Activated naive CD4-positive, alpha-beta T cell treated with anti-CD3 and anti-CD28 coated beads, Interleukin-2, amount 50 U/mL, for 72 hours (primary cell): Measurements from ENCODE around the gene FAM3C. TPM values are rescaled to one million over a fixed set of nuclear protein-coding genes. Genes with fewer than 3 reads are reported as not detected.
"Not testable (repeated sequence)": the region's sequence is repeated elsewhere in the genome, so short reads cannot be mapped to it uniquely, and the experiment has no call there.

Source experiments
- ATAC-seq, 2 donors: fragments of 150-1000 bp; cut with Tn5 transposase; 2 replicates each; pipeline ENCODE4 v1.10.0; 2021; ENCODE audit warnings: mild to moderate bottlenecking in 2 of 2, moderate library complexity in 2 of 2
- DNase-seq, 2 donors: peaks; one replicate each; pipeline ENCODE4 v3.0.0; 2021 to 2022; ENCODE audit warnings: low spot score in 2 of 2
- H3K27ac Mint-ChIP-seq, 2 donors: one replicate each; pipeline ENCODE4 v1.8.0; 2022; ENCODE audit warnings: mild to moderate bottlenecking in 2 of 2, mixed read lengths in 2 of 2
- H3K36me3 Mint-ChIP-seq, 2 donors: one replicate each; pipeline ENCODE4 v1.8.0; 2022; ENCODE audit warnings: mixed read lengths in 2 of 2
- H3K9me3 Mint-ChIP-seq, 2 donors: one replicate each; pipeline ENCODE4 v1.8.0; 2022; ENCODE audit warnings: mixed read lengths in 2 of 2
- total RNA-seq, 2 donors: library from RNA; stranded (reverse); gene quantifications; one replicate each; pipeline ENCODE4 v1.2.3, GENCODE V29; 2022

Gene FAM3C
- total RNA-seq: 10 to 100 TPM; 13.0 to 14.9 TPM

DNA sequence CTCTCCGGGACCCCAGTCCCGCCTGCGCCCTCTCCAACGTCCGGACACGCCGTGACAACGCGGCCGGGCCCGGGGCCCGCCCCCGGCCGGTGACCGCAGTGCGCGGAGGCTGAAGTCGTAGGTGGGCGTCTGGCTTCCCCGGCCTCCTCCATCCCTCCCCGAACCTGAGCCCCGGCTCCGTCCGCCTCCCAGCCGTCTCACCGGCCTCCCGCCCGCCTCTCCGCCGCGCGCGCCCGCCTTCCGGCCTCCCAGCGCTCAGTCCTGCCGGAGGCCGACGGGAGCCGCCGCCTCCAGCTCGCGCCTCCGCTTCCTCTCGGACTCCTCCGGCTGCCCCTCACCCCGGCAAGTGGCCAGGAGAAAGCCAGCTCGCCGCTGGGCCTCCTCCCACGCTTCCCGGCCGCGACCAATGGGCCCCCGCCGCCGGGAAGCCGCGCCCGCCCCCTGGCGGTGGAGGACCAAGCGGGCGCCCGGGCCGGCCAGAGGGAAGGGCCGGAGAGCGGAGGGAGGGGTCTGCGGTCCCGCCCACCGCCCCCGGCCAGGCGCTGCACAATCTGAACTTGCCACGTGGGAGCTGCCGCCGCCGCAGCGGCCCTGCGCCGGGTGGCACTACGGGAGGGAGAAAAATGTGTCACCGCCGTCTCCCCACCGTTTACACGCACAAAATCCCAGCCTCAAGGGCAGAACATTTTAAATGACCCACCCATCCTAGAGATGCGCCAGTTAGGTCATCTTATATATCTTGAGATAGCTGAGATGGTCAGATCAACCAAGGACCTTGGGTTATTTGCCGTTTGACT, at the start of gene FAM3C:
Gene FAM3C, minus strand, starts transcription at position 348 of the 797 bp plus-strand sequence. CDS start 13,339 bp downstream, outside the sequence.
- peaks cover 6 to 13% of the 10 kb centered on the region in 2 donors for H3K36me3 Mint-ChIP-seq
- peaks cover 0 to 4% of the 10 kb centered on the region in 2 donors for H3K9me3 Mint-ChIP-seq
- peak; percentile 89 to 93 for ATAC-seq
- DNase-seq: peak; percentile 92 to 94
- H3K27ac Mint-ChIP-seq: peak within 1 kb of the TSS; percentile 87 to 90

DNA sequence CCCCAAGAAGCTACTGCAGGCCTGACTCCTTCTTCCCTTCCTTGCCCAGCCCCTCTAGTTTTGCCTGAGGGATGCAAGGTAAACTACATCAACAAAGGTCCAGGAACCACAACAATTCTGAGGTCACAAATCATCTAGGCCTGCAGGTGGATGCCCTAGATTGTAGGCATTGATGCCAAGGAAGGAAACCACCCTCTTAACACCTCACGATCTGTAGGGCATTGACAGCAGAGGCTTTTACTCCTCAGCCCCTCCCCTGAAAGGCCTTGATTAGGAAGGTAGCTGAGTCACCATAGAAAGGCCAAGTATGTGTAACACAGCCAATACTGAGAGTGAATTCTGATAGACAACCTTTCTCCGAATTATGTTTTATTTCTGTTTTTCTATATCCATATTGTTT, 46.7 kb upstream of the FAM3C start:
- peaks cover 5% of the 10 kb centered on the region in 2 donors for H3K9me3 Mint-ChIP-seq
- H3K27ac Mint-ChIP-seq: no peak overlapping the region
- H3K36me3 Mint-ChIP-seq: peaks cover 5 to 7% of the 10 kb centered on the region in 2 donors
- no peak for DNase-seq
- ATAC-seq: peak; percentile 56 to 67

DNA sequence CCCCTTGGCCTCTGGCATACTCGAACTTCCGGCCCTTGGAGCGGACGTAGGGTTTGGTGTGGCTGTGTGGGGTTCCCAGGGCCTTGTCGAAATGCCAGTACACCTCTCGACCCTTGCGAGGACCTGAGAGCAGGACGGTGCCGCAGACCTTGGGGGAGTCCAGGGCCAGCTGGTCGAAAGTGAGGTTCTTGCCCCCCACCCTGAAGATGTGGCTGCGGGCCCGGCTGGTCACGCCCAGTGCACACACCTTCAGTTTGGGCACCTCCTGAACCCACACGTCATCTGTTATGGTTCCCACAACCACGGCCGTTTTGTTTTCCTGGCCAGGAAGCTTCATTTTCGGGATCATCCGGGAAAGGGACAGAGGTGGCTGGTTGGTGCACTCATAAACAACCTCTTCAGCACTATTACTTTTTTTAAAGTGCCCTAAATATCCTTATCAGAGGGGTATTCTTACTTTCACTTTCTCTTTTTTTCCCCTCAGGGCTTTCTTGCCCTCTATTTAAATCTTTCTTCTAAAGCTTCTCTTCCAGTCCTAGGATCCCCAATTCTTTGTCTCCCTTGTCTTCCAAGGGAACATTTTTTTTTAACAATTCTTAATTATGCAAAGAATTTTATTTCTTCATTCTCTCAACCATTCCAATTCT, 44.9 kb upstream of the FAM3C start:
- peaks cover 5 to 7% of the 10 kb centered on the region in 2 donors for H3K36me3 Mint-ChIP-seq
- H3K27ac Mint-ChIP-seq: peak overlapping the region in 1 of 2 donors; percentile 15
- DNase-seq (no peak), ATAC-seq (no peak)
- H3K9me3 Mint-ChIP-seq: peaks cover 5% of the 10 kb centered on the region in 2 donors

GRCh38 chr7:121438043-121438955, 42.2 kb upstream of the FAM3C start:
- peak overlapping the region; percentile 76 to 93 for H3K27ac Mint-ChIP-seq
- DNase-seq (peak in 1 of 2 donors; percentile 58), ATAC-seq (peak; percentile 79 to 92)
- H3K9me3 Mint-ChIP-seq, H3K36me3 Mint-ChIP-seq: not testable (repeated sequence)

GRCh38 chr7:121437470-121437869, 41.4 kb upstream of the FAM3C start:
- ATAC-seq: peak in 1 of 2 donors; percentile 3
- no peak for DNase-seq
- peaks cover 5 to 7% of the 10 kb centered on the region in 2 donors for H3K36me3 Mint-ChIP-seq
- H3K27ac Mint-ChIP-seq: no peak overlapping the region
- H3K9me3 Mint-ChIP-seq: peaks cover 5% of the 10 kb centered on the region in 2 donors

DNA sequence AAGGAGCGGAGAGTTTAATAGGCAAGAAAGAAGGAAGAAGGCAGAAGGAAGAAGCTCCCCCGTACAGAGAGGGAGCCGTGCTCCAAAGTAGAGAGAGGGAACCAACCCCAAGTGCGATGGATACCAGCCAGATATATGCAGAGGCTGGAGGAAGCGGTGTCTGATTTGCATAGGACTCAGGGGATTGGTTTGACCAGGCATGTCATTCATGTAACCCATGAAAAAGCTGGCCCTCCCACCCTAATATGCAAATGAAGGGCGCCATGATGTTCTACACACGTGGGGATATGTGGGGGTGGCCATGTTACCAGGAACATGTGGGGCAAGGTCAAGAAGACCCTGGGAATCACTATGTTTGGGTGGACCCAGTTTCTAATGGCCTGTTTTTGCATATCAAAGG, 40.6 kb upstream of the FAM3C start:
- Mint-ChIP-seq H3K9me3 (peaks cover 5 to 9% of the 10 kb centered on the region in 2 donors), H3K27ac (no peak overlapping the region)

GRCh38 chr7:121436136-121436535, 40.0 kb upstream of the FAM3C start:
- DNase-seq (no peak), ATAC-seq (no peak)
- Mint-ChIP-seq H3K36me3 (peaks cover under 1 to 7% of the 10 kb centered on the region in 2 donors), H3K9me3 (peaks cover under 1 to 9% of the 10 kb centered on the region in 2 donors), H3K27ac (no peak overlapping the region)

More for the DNA sequence above, 40.6 kb upstream of the FAM3C start:
- H3K36me3 Mint-ChIP-seq: peaks cover 5 to 7% of the 10 kb centered on the region in 2 donors
- DNase-seq: no peak
- ATAC-seq: no peak

DNA sequence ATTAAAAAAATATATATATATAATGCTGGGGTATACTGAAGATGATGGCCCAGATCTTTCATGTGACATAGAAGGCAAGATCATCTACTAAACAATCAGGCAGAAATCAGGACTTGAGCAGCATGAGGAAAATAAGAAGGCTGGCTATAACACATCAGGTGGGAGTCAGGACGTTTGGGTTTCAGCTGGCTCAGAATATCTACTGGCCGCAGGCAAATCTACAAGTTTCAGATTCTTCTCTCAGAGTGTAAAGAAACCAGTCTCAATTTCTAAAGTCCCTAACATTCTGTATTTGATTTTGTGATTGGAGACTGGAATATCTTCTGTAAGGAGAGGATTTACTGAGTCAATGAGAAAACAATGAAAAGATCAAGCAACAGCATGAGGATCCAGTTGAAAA, 37.7 kb upstream of the FAM3C start:
- H3K9me3 Mint-ChIP-seq: peaks cover 0 to 5% of the 10 kb centered on the region in 2 donors
- no peak overlapping the region for H3K27ac Mint-ChIP-seq
- DNase-seq: no peak
- no peak for ATAC-seq
- no peaks in the 10 kb centered on the region for H3K36me3 Mint-ChIP-seq

DNA sequence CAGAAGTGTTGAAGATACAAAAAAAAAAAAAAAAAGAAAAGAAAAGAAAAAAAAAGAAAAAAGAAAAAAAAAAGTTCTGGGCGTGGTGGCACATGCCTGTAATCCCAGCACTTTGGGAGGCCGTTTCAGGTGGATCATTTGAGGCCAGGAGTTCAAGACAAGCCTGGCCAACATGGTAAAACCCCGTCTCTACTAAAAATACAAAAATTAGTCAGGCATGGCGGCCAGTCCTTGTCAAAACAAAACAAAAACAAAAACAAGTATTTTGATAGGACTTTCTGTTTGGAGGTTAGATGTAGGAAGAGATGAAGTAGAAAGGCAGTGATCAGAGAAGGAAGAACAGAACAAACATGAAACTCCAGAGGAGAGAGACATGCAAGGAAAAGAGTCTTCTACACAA, 36.4 kb upstream of the FAM3C start:
- H3K36me3 Mint-ChIP-seq, DNase-seq, ATAC-seq, H3K27ac Mint-ChIP-seq, H3K9me3 Mint-ChIP-seq: not testable (repeated sequence)

GRCh38 chr7:121431996-121432395, 35.9 kb upstream of the FAM3C start:
- Mint-ChIP-seq H3K9me3 (peaks cover 0 to 5% of the 10 kb centered on the region in 2 donors), H3K27ac (no peak overlapping the region), H3K36me3 (no peaks in the 10 kb centered on the region)
- DNase-seq (no peak), ATAC-seq (no peak)

GRCh38 chr7:121431389-121431995, 35.4 kb upstream of the FAM3C start:
- ATAC-seq (no peak), DNase-seq (no peak)
- H3K9me3 Mint-ChIP-seq: peaks cover 0 to 5% of the 10 kb centered on the region in 2 donors
- no peaks in the 10 kb centered on the region for H3K36me3 Mint-ChIP-seq
- H3K27ac Mint-ChIP-seq: no peak overlapping the region

- Mint-ChIP-seq H3K9me3 (peaks cover 0 to 5% of the 10 kb centered on the region in 2 donors), H3K27ac (no peak overlapping the region), H3K36me3 (no peaks in the 10 kb centered on the region)
- ATAC-seq (no peak), DNase-seq (no peak)
Measured at GRCh38 chr7:121430558-121430957, 34.5 kb upstream of the FAM3C start.

GRCh38 chr7:121429798-121430197, 33.7 kb upstream of the FAM3C start:
- no peak for ATAC-seq
- Mint-ChIP-seq H3K36me3 (no peaks in the 10 kb centered on the region), H3K27ac (peak overlapping the region in 1 of 2 donors; percentile 15), H3K9me3 (peaks cover 0 to 5% of the 10 kb centered on the region in 2 donors)
- no peak for DNase-seq

DNA sequence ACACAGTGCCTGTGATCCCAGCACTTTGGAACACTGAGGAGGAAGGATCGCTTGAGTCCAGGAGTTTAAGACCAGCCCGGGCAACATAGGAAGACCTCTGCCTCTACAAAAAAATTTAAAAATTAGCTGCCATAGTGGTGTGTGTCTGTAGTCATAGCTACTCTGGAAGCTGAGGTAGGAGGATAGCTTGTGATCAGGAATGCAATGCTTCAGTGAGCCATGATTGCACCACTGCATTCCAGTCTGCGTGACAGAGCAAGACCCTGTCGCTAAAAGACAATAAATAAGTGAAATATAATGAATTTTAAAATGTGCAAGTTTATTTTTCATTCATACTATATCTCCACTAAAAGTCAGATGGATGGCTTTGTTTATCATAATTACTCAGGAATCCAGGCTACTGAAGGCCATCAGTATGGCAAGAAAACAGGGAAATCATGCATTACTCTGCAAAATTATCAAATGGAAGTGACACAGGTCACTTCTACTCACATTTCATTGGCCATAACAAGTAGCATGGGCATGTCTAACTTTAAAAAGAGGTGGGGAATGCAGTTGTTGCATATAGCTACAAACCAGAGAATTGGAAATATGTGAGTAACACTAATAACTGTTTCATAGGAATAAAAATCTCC, 32.9 kb upstream of the FAM3C start:
- ATAC-seq (no peak), DNase-seq (no peak)
- Mint-ChIP-seq H3K36me3 (no peaks in the 10 kb centered on the region), H3K27ac (no peak overlapping the region), H3K9me3 (peaks cover 0 to 5% of the 10 kb centered on the region in 2 donors)

DNA sequence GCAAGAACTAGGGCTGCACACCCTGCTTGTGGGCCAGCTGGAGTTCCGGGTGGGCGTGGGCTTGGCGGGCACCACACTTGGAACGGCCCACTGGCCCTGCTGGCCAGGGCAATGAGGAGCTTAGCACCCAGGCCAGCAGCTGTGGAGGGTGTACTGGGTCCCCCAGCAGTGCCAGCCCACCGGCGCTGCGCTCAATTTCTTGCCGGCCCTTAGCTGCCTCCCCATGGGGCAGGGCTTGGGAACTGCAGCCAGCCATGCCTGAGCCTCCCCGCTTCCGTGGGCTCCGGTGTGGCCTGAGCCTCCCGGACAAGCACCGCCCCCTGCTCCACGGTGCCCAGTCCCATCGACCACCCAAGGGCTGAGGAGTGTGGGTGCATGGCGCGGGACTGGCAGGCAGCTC, 25.6 kb upstream of the FAM3C start:
- not testable (repeated sequence) for H3K36me3 Mint-ChIP-seq, DNase-seq, ATAC-seq, H3K9me3 Mint-ChIP-seq, H3K27ac Mint-ChIP-seq

- Mint-ChIP-seq H3K36me3 (no peaks in the 10 kb centered on the region), H3K27ac (no peak overlapping the region), H3K9me3 (no peaks in the 10 kb centered on the region)
- ATAC-seq (no peak), DNase-seq (no peak)
Measured at GRCh38 chr7:121420976-121421375, 24.9 kb upstream of the FAM3C start.
